ENCODE results near the gene ATF3.

DNA sequence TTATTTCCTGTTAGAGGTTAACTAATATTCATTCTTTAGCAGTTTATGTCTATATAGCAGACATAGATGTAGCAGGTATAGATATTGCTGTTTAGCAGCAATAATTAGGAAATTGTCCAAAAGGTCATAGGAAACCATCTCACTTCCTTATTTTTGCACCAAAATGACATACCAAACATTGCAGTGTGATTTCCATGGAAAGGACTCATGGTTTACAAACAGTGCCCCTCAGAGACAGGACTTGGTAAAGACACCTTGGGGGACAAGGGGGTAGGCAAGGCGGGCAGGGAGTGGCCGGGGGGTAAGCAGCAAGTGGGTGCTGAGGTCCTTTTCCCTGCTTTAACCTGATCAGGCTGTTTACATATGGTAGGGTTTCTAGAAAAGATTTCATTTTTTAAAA lies 60.5 kb downstream of the ATF3 start:
- TF ChIP-seq CTCF (IDR thresholded peaks at IDR 0.05) (no peak), POLR2A (IDR thresholded peaks at IDR 0.05) (no peak)
